ENCODE results near the gene CCPG1. TPM values are rescaled to one million over a fixed set of nuclear protein-coding genes. Genes with fewer than 3 reads are reported as not detected.

CCPG1 gene
- total RNA-seq, 4 donors from 2014 or later = 50.1 to 79.7 (median 68.3) TPM

DNA sequence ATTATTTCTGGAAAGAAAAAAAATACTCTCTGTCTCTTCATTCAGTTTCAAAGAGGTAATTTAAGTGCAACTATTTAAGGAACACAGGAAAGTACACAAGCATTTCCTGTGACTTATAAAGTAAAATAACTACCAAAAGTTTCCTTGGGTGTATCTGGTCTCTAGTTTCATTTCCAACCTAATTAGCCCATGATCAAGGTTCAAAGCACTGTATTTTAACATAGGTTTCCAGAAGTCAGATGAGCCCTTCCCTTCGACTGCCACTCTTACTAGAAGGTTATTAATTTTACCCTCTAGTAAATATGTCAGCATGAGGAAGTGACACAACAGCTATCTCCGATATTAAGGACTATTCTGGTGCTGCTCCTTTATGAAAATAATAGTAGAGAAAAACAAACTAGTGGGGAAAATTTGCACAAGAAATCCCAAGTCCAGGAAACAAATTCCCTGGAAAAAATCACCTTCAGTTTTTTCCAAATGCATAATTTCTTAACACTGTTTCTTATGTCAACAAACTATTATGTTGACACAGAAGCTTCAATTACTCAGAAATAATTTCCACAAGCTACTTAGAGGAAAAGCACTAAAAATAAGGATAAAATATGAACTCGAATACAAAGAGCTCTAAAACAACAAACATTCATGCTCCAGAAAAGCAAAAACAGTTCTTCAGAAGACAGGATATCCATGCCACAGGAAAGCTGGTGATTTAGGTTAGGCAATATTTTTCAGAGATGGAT, 35.3 kb downstream of the CCPG1 start:
- no peaks in the 10 kb centered on the region for H3K36me3 ChIP-seq
- no peaks in the 10 kb centered on the region for H3K27me3 ChIP-seq
- H3K27ac ChIP-seq = no peak overlapping the region
- intact Hi-C loops (cut with DNase I; ENCODE audit: low total_unique reads) = no loop called here
- no peaks in the 10 kb centered on the region for H3K4me1 ChIP-seq
- no peak overlapping the region for H3K4me3 ChIP-seq
- H3K9me3 ChIP-seq = no peaks in the 10 kb centered on the region
- no peak for TF ChIP-seq POLR2A (IDR thresholded peaks at IDR 0.05)
- TF ChIP-seq CTCF (IDR thresholded peaks at IDR 0.05) = no peak
- no peak for DNase-seq

- Histone ChIP-seq H3K9me3 (no peaks in the 10 kb centered on the region), H3K27ac (no peak overlapping the region), H3K4me3 (no peak overlapping the region), H3K27me3 (no peaks in the 10 kb centered on the region), H3K36me3 (no peaks in the 10 kb centered on the region), H3K4me1 (no peaks in the 10 kb centered on the region)
- DNase-seq = no peak
- TF ChIP-seq POLR2A (IDR thresholded peaks at IDR 0.05) (no peak), CTCF (IDR thresholded peaks at IDR 0.05) (no peak)
- intact Hi-C loops (cut with DNase I; ENCODE audit: low total_unique reads) = no loop called here
Observed at GRCh38 chr15:55366981-55367380, 41.2 kb downstream of the CCPG1 start.

GRCh38 chr15:55362641-55363040, 45.5 kb downstream of the CCPG1 start:
- Histone ChIP-seq H3K36me3 (no peaks in the 10 kb centered on the region), H3K4me3 (no peak overlapping the region), H3K4me1 (no peaks in the 10 kb centered on the region), H3K27ac (no peak overlapping the region), H3K27me3 (no peaks in the 10 kb centered on the region), H3K9me3 (no peaks in the 10 kb centered on the region)
- intact Hi-C loops (cut with DNase I; ENCODE audit: low total_unique reads) = no loop called here
- no peak for DNase-seq
- TF ChIP-seq CTCF (IDR thresholded peaks at IDR 0.05) = no peak
- no peak for TF ChIP-seq POLR2A (IDR thresholded peaks at IDR 0.05)

DNA sequence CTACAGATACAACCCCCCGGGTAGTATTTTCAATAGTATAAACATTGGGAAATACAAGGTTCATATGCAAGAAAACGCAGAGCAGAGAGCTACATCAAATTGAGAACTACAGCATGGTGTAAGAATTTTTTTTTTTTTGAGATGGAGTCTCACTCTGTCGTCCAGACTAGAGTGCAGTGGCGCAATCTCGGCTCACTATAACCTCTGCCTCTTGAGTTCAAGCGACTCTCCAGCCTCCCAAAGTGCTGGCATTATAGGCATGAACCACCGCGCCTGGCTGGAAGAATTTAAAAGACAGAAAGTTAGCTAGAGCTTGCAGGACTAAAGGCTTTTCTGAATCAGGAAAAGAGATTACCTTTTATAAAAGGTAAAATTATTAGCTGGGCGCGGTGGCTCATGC, 47.1 kb downstream of the CCPG1 start:
- no peaks in the 10 kb centered on the region for H3K4me1 ChIP-seq
- DNase-seq = no peak
- H3K9me3 ChIP-seq = no peaks in the 10 kb centered on the region
- H3K27ac ChIP-seq = no peak overlapping the region
- no peak overlapping the region for H3K4me3 ChIP-seq
- TF ChIP-seq CTCF (IDR thresholded peaks at IDR 0.05) (no peak), POLR2A (IDR thresholded peaks at IDR 0.05) (no peak)
- H3K36me3 ChIP-seq = no peaks in the 10 kb centered on the region
- intact Hi-C loops (cut with DNase I; ENCODE audit: low total_unique reads) = no loop called here
- H3K27me3 ChIP-seq = no peaks in the 10 kb centered on the region

- H3K27ac ChIP-seq = no peak overlapping the region
- TF ChIP-seq POLR2A (IDR thresholded peaks at IDR 0.05) (no peak), CTCF (IDR thresholded peaks at IDR 0.05) (no peak)
Observed at GRCh38 chr15:55360256-55360655, 47.9 kb downstream of the CCPG1 start.

More at GRCh38 chr15:55360256-55360655, 47.9 kb downstream of the CCPG1 start:
- H3K4me3 ChIP-seq = no peak overlapping the region
- no peaks in the 10 kb centered on the region for H3K27me3 ChIP-seq
- no peak for DNase-seq
- H3K9me3 ChIP-seq = no peaks in the 10 kb centered on the region
- intact Hi-C loops (cut with DNase I; ENCODE audit: low total_unique reads) = no loop called here
- no peaks in the 10 kb centered on the region for H3K4me1 ChIP-seq
- no peaks in the 10 kb centered on the region for H3K36me3 ChIP-seq

Data from uterus (tissue), 4 donors.